ENCODE results near the gene STARD3NL.

STARD3NL gene

DNA sequence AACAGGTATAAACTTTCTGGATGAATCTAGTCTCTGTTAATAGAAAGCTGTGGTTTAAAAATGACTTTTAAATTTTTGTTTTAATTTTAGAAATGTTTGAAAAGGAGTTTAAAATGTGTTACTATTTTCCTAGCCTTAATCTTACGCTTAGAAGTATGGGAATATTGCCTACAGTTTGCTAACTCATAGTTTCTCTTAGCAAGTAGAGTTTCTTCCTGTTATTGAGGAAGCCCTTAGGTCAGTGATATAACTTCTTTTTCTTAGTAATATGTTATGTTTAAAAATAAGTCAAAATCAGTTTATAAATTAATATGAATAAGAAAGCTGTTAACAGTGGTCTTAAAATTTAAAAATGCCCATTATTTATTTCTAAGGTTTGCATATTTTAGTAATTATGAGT is 3.1 kb downstream of the STARD3NL start:
- no peak for DNase-seq (ENCODE audit: insufficient read length, low spot score)
- no peak for FAIRE-seq

DNA sequence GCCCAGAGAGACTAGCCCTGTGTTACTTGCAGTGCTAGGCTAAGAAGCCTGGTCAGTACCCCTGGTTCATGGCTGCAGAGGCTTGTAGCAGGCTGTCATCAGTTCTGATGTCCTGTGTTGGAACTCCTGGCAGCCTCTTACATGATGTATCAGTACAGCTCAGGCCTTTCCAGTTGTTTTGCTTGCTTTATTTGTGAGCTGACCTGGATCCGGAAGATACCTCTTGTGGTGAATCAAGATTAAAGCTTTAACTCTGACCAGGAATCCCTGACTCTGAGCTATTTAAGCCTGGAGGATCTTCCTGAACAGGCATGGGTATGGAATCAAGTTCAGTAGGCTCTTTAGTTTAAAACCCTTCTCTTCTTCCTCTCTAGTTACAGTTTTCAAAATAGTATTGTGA is 4.4 kb downstream of the STARD3NL start:
- DNase-seq (ENCODE audit: insufficient read length, low spot score), result no peak
- no peak for FAIRE-seq

GRCh38 chr7:38185395-38186307 is 7.6 kb downstream of the STARD3NL start:
- FAIRE-seq (peak; percentile 47), DNase-seq (ENCODE audit: insufficient read length, low spot score) (no peak)

DNA sequence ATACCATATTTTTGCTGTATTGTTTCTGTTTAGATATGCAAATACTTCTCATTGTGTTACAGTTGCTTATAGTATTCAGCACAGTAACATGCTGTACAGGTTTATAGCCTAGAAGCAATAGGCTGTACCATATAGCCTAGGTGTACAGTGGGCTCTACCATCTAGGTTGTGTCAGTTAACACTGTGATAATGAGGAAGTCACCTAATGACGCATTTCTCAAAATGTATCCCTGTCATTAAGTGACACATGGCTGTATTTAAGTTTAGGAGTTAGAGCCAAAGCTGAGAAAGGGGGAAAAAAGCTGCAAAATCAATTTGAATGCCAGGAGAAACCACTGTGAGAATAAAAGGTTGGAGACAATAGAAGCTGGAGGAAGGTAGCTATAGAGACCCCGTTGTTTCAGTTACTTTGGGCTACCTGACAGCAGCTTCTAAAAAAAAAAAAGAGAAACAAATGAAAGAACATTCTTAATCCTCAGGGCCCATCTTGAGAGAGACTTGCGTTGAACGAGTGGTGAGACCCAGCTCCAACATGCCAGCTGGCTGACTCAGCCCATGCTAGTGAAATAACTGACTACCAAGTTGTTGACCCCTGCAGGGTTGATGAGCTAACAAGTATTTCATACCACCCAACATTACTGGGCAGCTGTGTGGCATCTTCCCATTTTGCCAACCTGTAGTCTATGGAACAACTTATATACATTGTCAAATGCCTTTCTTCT is 8.7 kb downstream of the STARD3NL start:
- FAIRE-seq, result no peak

DNA sequence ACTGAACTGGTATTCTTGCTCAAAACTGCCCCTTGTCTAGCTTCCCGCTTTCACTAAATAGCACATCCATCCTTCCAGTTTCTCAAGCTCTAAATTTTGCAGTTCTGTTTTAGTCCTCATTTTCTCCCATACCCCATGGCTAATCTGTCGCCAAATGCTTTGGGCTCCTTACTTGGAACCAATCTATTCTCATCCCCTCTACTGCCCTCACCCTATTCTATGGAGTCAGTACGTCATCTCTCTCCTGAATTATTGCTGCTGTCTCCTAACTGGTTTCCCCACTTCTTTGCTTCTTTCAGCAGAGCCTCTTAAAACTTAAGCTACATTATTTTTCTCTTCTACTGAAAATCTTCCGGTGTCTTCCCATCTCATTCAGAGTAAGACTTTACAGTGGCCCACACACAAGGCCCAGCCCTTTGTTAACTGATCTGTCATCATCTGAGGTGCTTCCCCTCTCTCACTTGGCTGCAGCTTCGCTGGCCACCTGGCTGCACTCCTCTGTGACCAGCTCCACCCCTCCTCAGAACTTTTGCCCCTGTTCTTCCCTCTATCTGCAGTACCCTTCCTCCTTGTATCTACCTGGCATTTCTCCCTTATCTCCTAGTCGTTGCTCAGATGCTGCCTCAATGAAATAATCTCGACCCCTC is 9.9 kb downstream of the STARD3NL start:
- DNase-seq (ENCODE audit: insufficient read length, low spot score) (no peak), FAIRE-seq (peak; percentile 68)

More for the DNA sequence above, 8.7 kb downstream of the STARD3NL start:
- no peak for DNase-seq (ENCODE audit: insufficient read length, low spot score)

DNA sequence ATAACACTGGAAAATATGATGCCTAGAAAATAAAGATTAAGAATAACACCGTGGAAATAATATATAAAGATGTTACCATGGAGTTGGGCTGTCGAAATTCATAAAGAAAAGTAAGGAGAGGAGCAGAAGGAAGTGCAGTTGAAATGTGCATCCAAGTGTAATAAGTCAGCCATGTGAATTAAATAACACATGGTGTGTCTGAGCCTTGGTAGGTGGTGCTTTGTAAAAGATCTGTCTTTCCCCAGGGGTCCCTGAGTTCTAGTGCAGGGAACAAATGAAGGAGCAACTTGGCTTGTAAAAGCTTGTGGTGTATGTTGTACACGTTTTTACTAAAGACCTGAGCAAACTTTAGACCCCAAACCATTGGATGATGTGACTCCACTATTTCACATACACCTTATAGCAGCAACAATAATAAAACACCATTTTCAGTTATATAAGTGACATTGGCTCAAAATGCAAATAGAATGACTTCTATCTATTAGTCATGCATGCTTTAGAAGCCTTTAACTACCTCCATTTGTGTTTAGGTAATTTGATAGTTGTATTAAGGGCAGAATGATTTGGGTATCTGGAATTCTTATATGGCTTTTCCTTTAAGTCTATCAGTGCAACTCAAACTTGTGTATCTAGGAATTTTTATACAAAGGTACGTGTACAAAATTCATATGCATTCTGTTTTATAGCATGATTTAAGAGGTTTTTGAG is 11.3 kb downstream of the STARD3NL start:
- DNase-seq (ENCODE audit: insufficient read length, low spot score) (no peak), FAIRE-seq (peak; percentile 44)

DNA sequence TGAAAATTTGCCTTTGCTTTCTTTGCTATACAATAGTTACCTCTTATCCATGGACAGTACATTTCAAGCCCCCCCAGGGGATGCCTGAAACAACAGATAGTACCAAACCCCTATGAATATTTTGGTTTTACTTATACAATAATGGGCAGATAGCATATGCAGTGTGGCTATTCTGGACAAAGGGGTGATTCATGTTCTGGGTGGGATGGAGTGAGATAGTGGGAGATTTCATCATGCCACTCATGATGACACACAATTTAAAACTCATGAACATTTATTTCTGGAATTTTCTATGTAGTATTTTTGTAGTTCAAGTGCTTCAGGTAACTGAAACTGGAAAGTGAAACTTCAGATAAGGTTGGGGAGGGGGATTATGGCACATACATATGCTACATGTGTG is 12.0 kb downstream of the STARD3NL start:
- FAIRE-seq (no peak), DNase-seq (ENCODE audit: insufficient read length, low spot score) (no peak)

- FAIRE-seq (no peak), DNase-seq (ENCODE audit: insufficient read length, low spot score) (no peak)
Measured at GRCh38 chr7:38191791-38192190, 13.7 kb downstream of the STARD3NL start.

DNA sequence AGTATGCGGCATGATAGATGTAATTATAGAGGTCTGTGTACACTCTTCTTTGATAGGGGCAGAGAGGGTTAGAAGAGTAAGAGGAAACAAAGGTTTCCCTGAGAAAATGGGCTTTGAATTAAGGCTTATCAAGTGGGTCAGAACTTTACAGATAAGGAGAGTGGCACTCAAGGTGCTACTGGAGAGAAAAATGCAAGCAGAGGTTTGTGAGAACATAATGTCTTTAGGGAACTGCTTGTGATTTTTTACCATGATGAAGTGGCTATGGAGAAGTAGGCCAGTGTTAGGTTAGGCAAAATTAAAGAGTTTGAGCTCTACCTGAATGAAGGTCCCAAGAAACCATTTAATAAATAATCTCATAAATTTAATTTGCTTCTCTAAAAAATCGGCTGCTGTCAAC is 14.3 kb downstream of the STARD3NL start:
- FAIRE-seq (no peak), DNase-seq (ENCODE audit: insufficient read length, low spot score) (no peak)

GRCh38 chr7:38195804-38196595 is 18.0 kb downstream of the STARD3NL start:
- FAIRE-seq (no peak), DNase-seq (ENCODE audit: insufficient read length, low spot score) (no peak)

DNA sequence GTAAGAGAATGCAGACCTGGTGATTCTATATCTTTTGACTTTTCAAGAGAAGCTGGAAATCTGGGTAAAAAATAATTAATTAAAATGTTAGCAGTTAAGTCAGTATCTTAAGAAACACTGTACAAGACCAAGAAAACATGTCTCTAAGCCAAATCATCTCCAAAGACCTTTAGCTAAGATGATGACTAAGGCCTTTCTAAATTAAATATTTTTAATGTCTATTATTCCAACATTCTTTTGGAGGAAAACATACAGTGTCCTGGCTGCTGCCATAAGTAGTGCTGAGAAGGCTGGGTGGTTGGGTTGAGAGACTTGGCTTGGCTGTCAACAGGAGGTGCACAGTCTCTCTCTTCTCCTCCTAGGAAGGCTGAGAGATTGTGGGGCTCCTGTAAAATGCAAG is 20.3 kb downstream of the STARD3NL start:
- FAIRE-seq, result no peak
- DNase-seq (ENCODE audit: insufficient read length, low spot score), result no peak

DNA sequence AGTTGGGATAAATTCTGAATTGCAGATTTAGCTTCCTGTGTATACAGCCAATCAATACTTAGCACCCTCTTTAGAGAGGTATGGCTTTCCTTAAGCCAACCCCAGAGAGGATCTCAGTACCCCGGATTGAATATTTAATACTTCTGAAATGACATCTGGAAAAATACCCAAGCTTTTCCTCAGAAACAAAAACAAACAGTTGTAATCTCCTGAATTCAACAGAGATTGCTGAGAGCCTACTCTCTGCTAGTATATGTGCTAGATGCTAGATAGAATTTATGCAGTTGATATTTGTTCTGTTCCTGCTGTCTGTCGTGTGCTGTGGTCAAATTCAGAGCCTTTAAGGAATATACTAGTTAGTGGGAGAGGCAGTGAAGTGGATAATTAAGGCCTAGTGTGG is 21.1 kb downstream of the STARD3NL start:
- DNase-seq (ENCODE audit: insufficient read length, low spot score) (no peak), FAIRE-seq (no peak)

DNA sequence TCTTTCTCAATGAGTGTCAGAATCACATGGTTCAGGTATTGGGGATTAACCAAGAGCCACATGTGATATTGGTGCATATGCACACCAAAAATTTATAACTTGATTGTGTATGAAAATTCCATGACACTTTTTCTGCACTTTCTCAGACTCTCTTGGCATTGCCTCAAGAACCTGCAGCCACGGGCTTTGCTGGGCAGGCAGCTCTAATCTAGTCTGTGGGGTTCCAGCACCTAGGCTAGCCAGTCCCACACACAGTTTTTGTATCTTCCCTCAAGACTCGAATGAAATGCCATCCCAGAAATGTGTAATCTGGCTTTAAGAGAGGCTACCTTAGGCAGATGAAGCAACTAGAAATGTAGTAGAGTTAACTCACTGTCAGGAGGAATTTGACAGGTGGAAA is 21.7 kb downstream of the STARD3NL start:
- no peak for DNase-seq (ENCODE audit: insufficient read length, low spot score)
- FAIRE-seq, result no peak

GRCh38 chr7:38206071-38206470 is 28.0 kb downstream of the STARD3NL start:
- FAIRE-seq, result peak; percentile 23
- no peak for DNase-seq (ENCODE audit: insufficient read length, low spot score)

DNA sequence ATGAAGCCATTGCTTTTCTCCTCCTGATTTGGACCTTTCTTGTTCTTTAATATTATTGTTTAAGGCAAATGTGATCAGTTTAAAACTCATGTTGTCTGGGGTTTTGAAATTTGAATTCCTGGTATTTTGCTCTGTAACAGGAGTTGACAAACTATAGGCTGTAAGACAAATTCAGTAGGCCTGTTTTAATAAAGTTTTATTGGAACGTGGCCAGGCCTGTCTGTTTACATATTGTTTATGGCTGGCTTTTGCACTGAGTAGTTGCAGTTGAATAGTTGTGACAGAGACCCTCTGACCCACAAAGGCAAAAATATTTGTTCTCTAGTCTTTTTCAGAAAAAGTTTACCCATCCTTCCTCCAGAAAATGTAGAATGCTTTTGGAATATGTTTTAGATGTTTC is 29.8 kb downstream of the STARD3NL start:
- FAIRE-seq, result no peak
- no peak for DNase-seq (ENCODE audit: insufficient read length, low spot score)

DNA sequence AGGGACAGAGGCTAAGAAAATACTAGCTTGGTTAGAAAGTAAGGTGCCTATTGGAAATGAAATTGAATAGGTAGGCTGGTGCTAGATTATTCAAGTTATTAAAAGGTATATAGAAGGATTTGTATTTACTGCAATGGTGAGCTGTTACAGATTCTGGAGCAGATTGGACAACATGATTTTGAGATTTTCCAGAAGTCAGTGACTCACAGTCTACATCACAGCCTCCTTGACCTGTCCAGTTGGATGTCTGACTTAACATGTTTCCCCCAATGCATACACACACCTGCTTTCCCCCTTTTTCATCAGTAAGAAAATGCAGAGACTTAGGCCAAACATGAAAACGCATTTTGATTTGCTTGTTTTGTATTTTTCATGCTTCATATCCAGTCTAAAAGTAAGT is 33.4 kb downstream of the STARD3NL start:
- FAIRE-seq (no peak), DNase-seq (ENCODE audit: insufficient read length, low spot score) (no peak)

GRCh38 chr7:38211940-38212339 is 33.9 kb downstream of the STARD3NL start:
- DNase-seq (ENCODE audit: insufficient read length, low spot score) (no peak), FAIRE-seq (peak; percentile 54)

DNA sequence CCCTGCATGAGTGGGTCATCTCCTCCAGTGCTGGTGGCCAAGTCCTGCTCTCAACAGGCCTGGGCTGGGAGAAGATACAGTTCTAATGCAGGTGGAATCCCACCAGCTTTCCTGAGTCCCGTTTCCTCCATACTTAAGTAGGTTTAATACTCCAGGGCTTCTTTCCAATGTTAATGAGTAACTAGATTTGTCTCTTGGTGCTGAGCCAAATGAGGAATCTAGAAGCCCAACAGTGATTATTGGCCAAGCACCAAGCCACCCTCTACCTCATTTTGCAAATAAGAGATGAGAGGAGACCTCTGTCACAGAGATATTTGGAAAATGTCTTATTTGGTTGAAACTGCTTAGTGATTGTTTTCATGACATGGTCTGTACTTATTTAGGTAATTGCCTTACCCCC is 37.1 kb downstream of the STARD3NL start:
- FAIRE-seq, result no peak
- DNase-seq (ENCODE audit: insufficient read length, low spot score), result no peak

DNA sequence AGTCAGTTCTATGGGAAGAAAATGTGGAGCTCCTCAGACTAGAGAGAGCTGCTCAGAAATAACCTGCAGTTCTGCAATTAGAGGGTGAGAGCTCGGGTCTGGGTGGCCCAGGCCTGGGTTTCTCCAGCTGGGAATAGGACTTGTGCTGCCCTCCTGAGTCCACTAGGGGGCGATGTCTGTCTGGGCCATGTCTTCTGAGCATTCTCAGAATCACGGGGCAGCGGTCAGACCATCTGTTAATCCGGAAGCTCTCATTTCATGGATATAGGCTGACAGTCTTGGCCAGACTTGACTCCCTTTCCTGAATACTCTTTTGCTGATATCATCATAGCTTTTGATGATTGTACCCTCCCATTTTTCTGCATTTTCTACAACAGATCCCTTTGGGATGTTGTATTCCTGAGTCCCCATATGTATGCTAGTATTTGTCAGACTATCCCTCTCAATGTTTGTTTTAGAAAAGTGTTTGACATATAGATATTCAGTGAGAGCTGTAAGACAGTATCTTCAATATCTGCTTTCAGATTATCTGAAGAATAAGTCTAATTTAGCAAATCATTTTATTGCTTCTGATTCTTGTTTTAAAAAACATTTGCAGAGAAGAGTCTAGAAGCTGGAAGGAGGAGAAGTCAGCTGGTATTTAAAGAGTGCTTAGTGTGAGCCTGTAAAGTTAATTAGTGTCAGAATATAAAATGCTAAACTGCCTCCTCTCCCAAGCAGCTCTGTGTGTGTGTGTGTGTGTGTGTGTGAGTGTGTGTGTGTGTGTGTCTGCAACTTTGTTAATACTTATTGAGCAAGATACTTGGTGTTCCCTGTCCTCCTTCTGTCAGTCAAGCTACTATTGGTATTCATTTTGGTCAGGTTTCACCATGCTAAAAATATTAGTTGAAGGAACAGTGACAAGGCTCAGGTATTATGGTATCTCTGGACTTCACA is 38.0 kb downstream of the STARD3NL start:
- peak; percentile 59 for DNase-seq (ENCODE audit: insufficient read length, low spot score)
- peak; percentile 98 for FAIRE-seq

All from GM19239 (cell line).